ENCODE results near the gene KATNAL2. TPM values are rescaled to one million over a fixed set of nuclear protein-coding genes. Genes with fewer than 3 reads are reported as not detected.

Gene KATNAL2
- total RNA-seq, 1 donor from 2014 or later, result 7.7 TPM

DNA sequence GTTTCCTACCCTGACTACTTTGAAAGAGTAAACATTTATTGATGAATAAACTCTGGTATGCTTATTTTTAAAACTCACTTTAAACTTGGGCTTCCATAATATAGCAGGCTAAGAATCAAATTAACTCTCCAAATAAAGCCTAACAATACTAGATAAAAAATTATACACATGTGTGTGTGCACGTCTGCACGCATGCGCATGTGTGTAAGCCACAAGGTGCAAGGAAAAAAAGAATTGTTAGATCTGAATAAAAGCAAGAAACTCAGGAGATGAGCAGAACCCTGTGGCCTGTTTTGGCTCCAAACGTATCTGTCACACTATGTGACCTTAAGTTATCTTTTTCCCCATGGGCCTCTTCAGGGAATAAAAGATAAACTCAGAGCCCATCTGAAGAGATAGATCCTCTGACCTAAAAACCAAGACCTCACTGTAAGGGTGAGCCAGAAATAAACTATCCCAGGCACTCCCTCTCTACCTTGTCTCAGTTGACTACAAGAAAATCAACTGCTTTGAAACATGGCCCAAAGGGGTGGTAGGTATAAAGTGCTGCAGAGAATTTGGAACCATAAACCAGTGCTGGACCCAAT, 226.6 kb downstream of the KATNAL2 start:
- H3K27ac Mint-ChIP-seq (ENCODE audit: unreplicated experiment), result no peak overlapping the region
- no peaks in the 10 kb centered on the region for H3K27me3 Mint-ChIP-seq (ENCODE audit: low read depth)
- peaks cover 21% of the 10 kb centered on the region for H3K4me1 Mint-ChIP-seq
- no peaks in the 10 kb centered on the region for H3K9me3 Mint-ChIP-seq
- DNase-seq (ENCODE audit: low read depth, low spot score), result no peak
- no peak overlapping the region for H3K4me3 Mint-ChIP-seq
- TF ChIP-seq, protein P1, sequence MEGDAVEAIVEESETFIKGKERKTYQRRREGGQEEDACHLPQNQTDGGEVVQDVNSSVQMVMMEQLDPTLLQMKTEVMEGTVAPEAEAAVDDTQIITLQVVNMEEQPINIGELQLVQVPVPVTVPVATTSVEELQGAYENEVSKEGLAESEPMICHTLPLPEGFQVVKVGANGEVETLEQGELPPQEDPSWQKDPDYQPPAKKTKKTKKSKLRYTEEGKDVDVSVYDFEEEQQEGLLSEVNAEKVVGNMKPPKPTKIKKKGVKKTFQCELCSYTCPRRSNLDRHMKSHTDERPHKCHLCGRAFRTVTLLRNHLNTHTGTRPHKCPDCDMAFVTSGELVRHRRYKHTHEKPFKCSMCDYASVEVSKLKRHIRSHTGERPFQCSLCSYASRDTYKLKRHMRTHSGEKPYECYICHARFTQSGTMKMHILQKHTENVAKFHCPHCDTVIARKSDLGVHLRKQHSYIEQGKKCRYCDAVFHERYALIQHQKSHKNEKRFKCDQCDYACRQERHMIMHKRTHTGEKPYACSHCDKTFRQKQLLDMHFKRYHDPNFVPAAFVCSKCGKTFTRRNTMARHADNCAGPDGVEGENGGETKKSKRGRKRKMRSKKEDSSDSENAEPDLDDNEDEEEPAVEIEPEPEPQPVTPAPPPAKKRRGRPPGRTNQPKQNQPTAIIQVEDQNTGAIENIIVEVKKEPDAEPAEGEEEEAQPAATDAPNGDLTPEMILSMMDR (conservative IDR thresholded peaks at IDR 0.05), result no peak
- H3K36me3 Mint-ChIP-seq (ENCODE audit: low read depth), result peaks cover 6% of the 10 kb centered on the region

DNA sequence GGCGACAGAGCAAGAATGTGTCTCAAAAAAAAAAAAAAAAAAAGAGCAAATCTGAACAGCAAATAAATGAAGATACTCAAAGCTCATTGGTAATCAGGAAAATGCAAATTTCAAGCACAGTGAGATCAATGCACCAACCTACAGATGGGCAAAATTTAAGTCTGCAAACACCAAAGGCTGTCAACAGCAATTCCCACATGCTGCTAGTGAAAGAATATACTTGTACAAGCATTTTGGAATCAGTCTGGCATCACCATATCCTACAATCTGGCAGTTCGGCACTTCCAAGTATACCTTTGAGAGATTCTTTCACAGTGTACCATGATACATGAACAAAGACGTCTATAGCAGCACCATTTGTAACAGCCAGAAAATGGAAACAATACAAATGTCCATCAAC, 228.8 kb downstream of the KATNAL2 start:
- H3K9me3 Mint-ChIP-seq, result no peaks in the 10 kb centered on the region
- DNase-seq (ENCODE audit: low read depth, low spot score), result no peak
- no peaks in the 10 kb centered on the region for H3K27me3 Mint-ChIP-seq (ENCODE audit: low read depth)
- no peak overlapping the region for H3K27ac Mint-ChIP-seq (ENCODE audit: unreplicated experiment)
- TF ChIP-seq, protein P1 (conservative IDR thresholded peaks at IDR 0.05), result no peak
- peaks cover 41% of the 10 kb centered on the region for H3K4me1 Mint-ChIP-seq
- H3K4me3 Mint-ChIP-seq, result peak overlapping the region; percentile 2
- H3K36me3 Mint-ChIP-seq (ENCODE audit: low read depth), result peaks cover 4% of the 10 kb centered on the region

DNA sequence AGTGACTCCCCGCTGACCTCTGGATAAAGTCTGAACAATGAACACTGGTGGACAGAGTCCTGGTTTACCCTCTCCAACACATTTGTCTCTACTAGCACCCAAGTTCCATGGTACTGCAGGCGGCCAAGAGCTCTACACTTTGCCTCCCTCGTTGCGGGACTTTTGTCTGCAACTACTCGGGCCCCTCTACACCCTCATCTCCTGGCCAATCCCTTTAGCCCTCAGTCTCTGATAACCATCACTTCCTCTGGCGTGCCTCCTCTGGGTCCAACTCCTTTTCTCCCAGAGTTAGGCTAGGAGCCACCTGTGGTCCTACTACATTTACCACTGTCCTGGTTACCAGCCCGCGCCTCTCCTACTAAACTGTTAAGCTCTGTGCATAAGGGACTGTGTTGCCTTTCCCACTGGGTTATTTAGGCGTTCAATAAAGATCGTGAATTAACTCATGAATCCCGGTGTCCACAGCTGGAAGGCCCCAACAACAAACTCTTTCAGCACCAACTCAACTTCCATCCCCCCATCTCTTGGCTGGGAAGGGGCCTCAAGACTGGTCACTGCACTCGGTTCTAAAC, 232.1 kb downstream of the KATNAL2 start:
- Mint-ChIP-seq H3K27ac (ENCODE audit: unreplicated experiment) (peak overlapping the region; percentile 96), H3K36me3 (ENCODE audit: low read depth) (peaks cover 2% of the 10 kb centered on the region), H3K4me3 (peak overlapping the region; percentile 96), H3K9me3 (no peaks in the 10 kb centered on the region), H3K4me1 (peaks cover 45% of the 10 kb centered on the region), H3K27me3 (ENCODE audit: low read depth) (no peaks in the 10 kb centered on the region)
- TF ChIP-seq, protein P1 (conservative IDR thresholded peaks at IDR 0.05), result no peak
- peak; percentile 3 for DNase-seq (ENCODE audit: low read depth, low spot score)

DNA sequence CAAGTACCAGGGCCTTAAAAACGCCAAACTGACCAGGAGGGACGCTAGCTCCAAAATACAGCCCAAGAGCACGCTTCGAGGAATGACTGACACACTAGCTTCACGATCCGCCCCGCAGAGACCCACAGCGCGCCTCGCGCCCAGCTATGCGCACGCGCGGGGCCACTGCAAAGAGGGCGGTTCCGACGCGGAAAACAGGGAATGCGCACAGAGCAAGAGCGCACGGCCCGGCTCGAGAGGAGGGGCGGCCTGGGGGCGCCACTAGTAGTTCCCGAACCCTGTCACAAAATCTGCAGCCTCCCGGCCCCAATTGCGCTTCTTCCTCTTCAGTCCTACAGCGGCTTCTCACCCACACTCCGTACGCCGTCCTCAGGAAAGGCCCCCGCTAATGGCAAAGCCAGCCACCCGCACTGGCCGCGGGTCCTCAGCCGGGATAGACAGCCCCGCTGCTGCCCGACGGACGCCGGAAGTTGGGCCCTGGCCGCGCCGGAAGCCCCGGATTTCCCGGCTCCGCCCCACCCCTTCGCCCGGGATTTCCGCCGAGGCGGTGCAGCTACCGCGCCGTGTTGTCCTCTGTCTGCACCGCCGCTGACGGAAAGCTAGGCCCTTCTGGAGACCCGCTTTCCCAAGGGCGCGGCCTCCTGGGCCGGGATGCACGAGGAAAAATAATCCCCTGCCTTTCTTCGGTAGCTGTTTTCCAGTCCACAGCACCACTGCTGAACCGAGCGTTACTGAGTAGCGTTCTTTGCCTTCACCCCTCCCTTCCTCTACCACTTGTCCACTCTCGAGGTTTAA, 232.8 kb downstream of the KATNAL2 start, which contains the start of gene HDHD2:
Gene HDHD2 (minus strand): TSS at position 472 of the 795 bp plus-strand sequence. CDS start 14,061 bp downstream, outside the sequence.
- peaks cover 2% of the 10 kb centered on the region for H3K36me3 Mint-ChIP-seq (ENCODE audit: low read depth)
- H3K4me3 Mint-ChIP-seq, result peak within 1 kb of the TSS; percentile 96
- H3K27me3 Mint-ChIP-seq (ENCODE audit: low read depth), result no peaks in the 10 kb centered on the region
- H3K9me3 Mint-ChIP-seq, result no peaks in the 10 kb centered on the region
- TF ChIP-seq, protein P1 (conservative IDR thresholded peaks at IDR 0.05), result no peak
- peak; percentile 81 for DNase-seq (ENCODE audit: low read depth, low spot score)
- H3K27ac Mint-ChIP-seq (ENCODE audit: unreplicated experiment), result peak within 1 kb of the TSS; percentile 96
- peaks cover 45% of the 10 kb centered on the region for H3K4me1 Mint-ChIP-seq

DNA sequence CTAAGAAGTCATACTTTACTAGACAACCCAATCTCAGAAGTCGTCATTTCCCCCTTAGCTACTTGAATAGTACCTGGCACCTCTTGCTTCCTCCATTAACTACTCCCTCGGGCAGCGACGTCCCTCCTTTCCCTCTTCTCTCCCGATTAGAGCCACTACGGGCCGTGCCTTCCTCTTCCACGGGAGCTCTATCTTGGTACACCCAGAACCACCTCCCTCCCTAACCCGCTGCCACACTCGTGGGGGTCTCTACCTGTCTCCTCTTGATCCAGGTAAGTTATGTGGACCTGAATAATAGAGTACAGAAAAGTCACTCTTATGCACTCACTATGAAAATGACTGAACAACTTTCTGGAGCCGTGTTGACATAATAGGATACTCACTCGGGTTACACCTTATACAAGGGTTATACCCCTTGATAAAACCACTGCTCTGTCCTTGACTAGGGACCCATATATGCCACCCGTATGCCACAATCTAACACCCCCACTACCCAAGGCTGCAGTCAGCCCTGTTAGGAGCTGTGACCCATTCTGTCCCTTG, 233.5 kb downstream of the KATNAL2 start:
- Mint-ChIP-seq H3K27ac (ENCODE audit: unreplicated experiment) (peak overlapping the region; percentile 96), H3K36me3 (ENCODE audit: low read depth) (no peaks in the 10 kb centered on the region), H3K9me3 (no peaks in the 10 kb centered on the region), H3K4me1 (peaks cover 40% of the 10 kb centered on the region), H3K4me3 (peak overlapping the region; percentile 96), H3K27me3 (ENCODE audit: low read depth) (no peaks in the 10 kb centered on the region)
- no peak for DNase-seq (ENCODE audit: low read depth, low spot score)
- TF ChIP-seq, protein P1 (conservative IDR thresholded peaks at IDR 0.05), result no peak

All from neural crest cell (in vitro differentiated cells).